H9 (cell line): ENCODE data around the gene WNT9A. TPM values are rescaled to one million over a fixed set of nuclear protein-coding genes. Genes with fewer than 3 reads are reported as not detected.
"Not testable (repeated sequence)": the region's sequence is repeated elsewhere in the genome, so short reads cannot be mapped to it uniquely, and the experiment has no call there.

Experiments used
- DNase-seq: peaks from one replicate; pipeline ENCODE4 v3.0.0-alpha.2; 2017
- H2AFZ ChIP-seq: one replicate; pipeline ENCODE4 v1.6.1; 2013; ENCODE audit warnings: mild to moderate bottlenecking, low read length, control low read depth, moderate library complexity
- H2AK5ac ChIP-seq: 2 replicates; pipeline ENCODE4 v1.6.1; 2013; ENCODE audit warnings: low read length, control low read depth, mixed read lengths; ENCODE audit not compliant: insufficient read length
- H2BK120ac ChIP-seq: one replicate; pipeline ENCODE4 v1.6.1; 2013; ENCODE audit warnings: low read depth, mild to moderate bottlenecking, low read length, control low read depth, inconsistent platforms; ENCODE audit not compliant: poor library complexity, severe bottlenecking
- H2BK12ac ChIP-seq: 2 replicates; pipeline ENCODE4 v1.6.1; 2013; ENCODE audit warnings: low read length, control low read depth, mixed read lengths, low read depth; ENCODE audit not compliant: insufficient read length
- H2BK15ac ChIP-seq: 2 replicates; pipeline ENCODE4 v1.6.1; 2013; ENCODE audit warnings: low read depth, low read length, control low read depth
- H2BK20ac ChIP-seq: one replicate; pipeline ENCODE4 v1.6.1; 2013; ENCODE audit warnings: low read depth, mild to moderate bottlenecking, low read length, control low read depth, inconsistent platforms; ENCODE audit not compliant: poor library complexity, severe bottlenecking
- H2BK5ac ChIP-seq: 2 replicates; pipeline ENCODE4 v1.6.1; 2013; ENCODE audit warnings: low read length, control low read depth, mixed read lengths; ENCODE audit not compliant: insufficient read length
- H3K14ac ChIP-seq: 2 replicates; pipeline ENCODE4 v1.6.1; 2013; ENCODE audit warnings: low read length, control low read depth; ENCODE audit not compliant: insufficient read depth
- H3K18ac ChIP-seq: 2 replicates; pipeline ENCODE4 v1.6.1; 2013; ENCODE audit warnings: low read depth, mild to moderate bottlenecking, mixed read lengths, low read length, control low read depth; ENCODE audit not compliant: insufficient read length
- H3K23ac ChIP-seq: 2 replicates; pipeline ENCODE4 v1.6.1; 2013; ENCODE audit warnings: low read length, control low read depth, mixed read lengths, low read depth; ENCODE audit not compliant: insufficient read length
- H3K23me2 ChIP-seq: 2 replicates; pipeline ENCODE4 v1.6.1; 2013; ENCODE audit warnings: low read depth, mild to moderate bottlenecking, mixed read lengths, low read length, control low read depth; ENCODE audit not compliant: insufficient read length, poor library complexity, severe bottlenecking
- H3K27ac ChIP-seq: 2 replicates; pipeline ENCODE4 v1.5.1; 2013; ENCODE audit warnings: low read length, control low read depth, mixed read lengths, low read depth; ENCODE audit not compliant: insufficient read length
- H3K27me3 ChIP-seq: 2 replicates; pipeline ENCODE4 v1.6.1; 2013; ENCODE audit warnings: low read length, control low read depth, inconsistent platforms; ENCODE audit not compliant: insufficient read depth
- H3K4ac ChIP-seq: 2 replicates; pipeline ENCODE4 v1.6.1; 2013; ENCODE audit warnings: low read depth, mild to moderate bottlenecking, control low read depth, inconsistent platforms, low read length, moderate library complexity
- H3K4me1 ChIP-seq: 2 replicates; pipeline ENCODE4 v1.6.1; 2013; ENCODE audit warnings: low read length, control low read depth, inconsistent platforms; ENCODE audit not compliant: insufficient read depth
- H3K4me2 ChIP-seq: 2 replicates; pipeline ENCODE4 v1.6.1; 2013; ENCODE audit warnings: low read length, control low read depth, mixed read lengths; ENCODE audit not compliant: insufficient read length, insufficient read depth
- H3K56ac ChIP-seq: 2 replicates; pipeline ENCODE4 v1.6.1; 2013; ENCODE audit warnings: low read depth, mild to moderate bottlenecking, mixed read lengths, low read length, control low read depth; ENCODE audit not compliant: insufficient read length
- H3K79me1 ChIP-seq: 2 replicates; pipeline ENCODE4 v1.6.1; 2013; ENCODE audit warnings: low read depth, mild to moderate bottlenecking, moderate library complexity, low read length, control low read depth, inconsistent platforms; ENCODE audit not compliant: insufficient read depth, poor library complexity, severe bottlenecking
- H3K79me2 ChIP-seq: 2 replicates; pipeline ENCODE4 v1.6.1; 2013; ENCODE audit warnings: low read length, control low read depth, inconsistent platforms; ENCODE audit not compliant: insufficient read depth
- H3K9ac ChIP-seq: 2 replicates; pipeline ENCODE4 v1.6.1; 2013; ENCODE audit warnings: low read length, control low read depth, mixed read lengths; ENCODE audit not compliant: insufficient read length; ENCODE audit errors: extremely low read depth
- H3K9me3 ChIP-seq: one replicate; pipeline ENCODE4 v1.6.1; 2013; ENCODE audit warnings: low read depth, low read length, inconsistent platforms; ENCODE audit not compliant: control insufficient read depth
- H3T11ph ChIP-seq: one replicate; pipeline ENCODE4 v1.6.1; 2013; ENCODE audit warnings: mild to moderate bottlenecking, low read length, control low read depth, inconsistent platforms
- H4K20me1 ChIP-seq: one replicate; pipeline ENCODE4 v1.6.1; 2013; ENCODE audit not compliant: control insufficient read depth, insufficient read length, insufficient read depth
- H4K5ac ChIP-seq: 2 replicates; pipeline ENCODE4 v1.6.1; 2013; ENCODE audit warnings: low read depth, mild to moderate bottlenecking, mixed read lengths, low read length, control low read depth; ENCODE audit not compliant: insufficient read length
- H4K8ac ChIP-seq: replicated peaks from 2 replicates; pipeline ENCODE4 v1.6.1; 2013; ENCODE audit warnings: low read length, control low read depth, mixed read lengths, low read depth; ENCODE audit not compliant: insufficient read length
- H4K91ac ChIP-seq: 2 replicates; pipeline ENCODE4 v1.6.1; 2013; ENCODE audit warnings: low read depth, mild to moderate bottlenecking, moderate library complexity, mixed read lengths, low read length, control low read depth; ENCODE audit not compliant: insufficient read length
- H3K27ac Mint-ChIP-seq, 3 experiments: 2 replicates in 2 of 3; 3 replicates in 1 of 3; pipeline ENCODE4 v1.8.0; 2020 to 2021; ENCODE audit warnings: mixed read lengths in 3 of 3, mild to moderate bottlenecking in 1 of 3, moderate library complexity in 1 of 3
- H3K27me3 Mint-ChIP-seq: 2 replicates; pipeline ENCODE4 v1.8.0; 2021; ENCODE audit warnings: low read depth, mild to moderate bottlenecking, moderate library complexity, mixed read lengths
- H3K36me3 Mint-ChIP-seq, 3 experiments: 2 replicates in 2 of 3; 3 replicates in 1 of 3; pipeline ENCODE4 v1.8.0; 2020 to 2021; ENCODE audit warnings: low read depth in 3 of 3, mixed read lengths in 3 of 3; ENCODE audit not compliant: insufficient read depth in 1 of 3
- H3K4me1 Mint-ChIP-seq, 2 experiments: 2 replicates each; pipeline ENCODE4 v1.8.0; 2020; ENCODE audit warnings: mixed read lengths in 2 of 2
- H3K4me3 Mint-ChIP-seq, 2 experiments: 2 replicates in 1 of 2; 3 replicates in 1 of 2; pipeline ENCODE4 v1.8.0; 2020 to 2021; ENCODE audit warnings: mild to moderate bottlenecking in 2 of 2, mixed read lengths in 2 of 2, moderate library complexity in 1 of 2
- H3K9me3 Mint-ChIP-seq, 2 experiments: 2 replicates in 1 of 2; 3 replicates in 1 of 2; pipeline ENCODE4 v1.8.0; 2020; ENCODE audit warnings: mild to moderate bottlenecking in 2 of 2, mixed read lengths in 2 of 2, moderate library complexity in 1 of 2
- WGBS: extraction: QIAGEN DNeasy Blood & Tissue Kit; methylation state at CpG from one replicate; pipeline ENCODE4 v1.1.7; 2013; ENCODE audit warnings: missing lambda C conversion rate, low lambda C conversion rate, mixed read lengths; ENCODE audit not compliant: insufficient read length; ENCODE audit errors: extremely low coverage; 5-methylcytosine and 5-hydroxymethylcytosine counted together
- total RNA-seq: library from RNA; stranded (reverse); gene quantifications from 2 replicates; pipeline ENCODE4 v1.2.1, GENCODE V29; 2021
- TF ChIP-seq, protein P1 (sequence below): fragments of 200-600 bp; sonication (generic); conservative IDR thresholded peaks from 3 replicates; pipeline ENCODE4 v1.8.0; 2021; ENCODE audit warnings: antibody characterized with exemption, mild to moderate bottlenecking

Gene WNT9A
- total RNA-seq, 1 experiment from 2014 or later, result 0.77 TPM

DNA sequence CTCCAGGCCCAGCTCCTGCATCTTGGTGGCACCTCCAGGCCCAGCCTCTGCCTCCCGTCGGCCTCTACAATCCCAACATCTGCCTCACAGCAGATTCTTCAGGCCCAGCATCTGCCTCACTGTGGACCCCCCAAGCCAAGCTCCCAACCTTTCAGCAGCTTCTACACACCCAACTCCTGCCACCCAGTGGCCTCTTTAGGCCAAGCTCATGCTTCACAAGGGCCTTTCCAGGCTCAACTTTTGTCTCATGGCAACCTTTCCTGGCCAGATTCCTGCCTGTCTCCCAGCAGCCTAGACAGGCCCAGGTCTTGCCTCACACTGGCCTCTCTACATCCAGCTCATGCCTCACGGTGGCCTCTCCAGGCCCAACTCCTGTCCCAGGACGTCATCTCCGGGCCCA is 20.1 kb upstream of the WNT9A start:
- H3K4me3 Mint-ChIP-seq, H3K4me2 ChIP-seq, H2BK120ac ChIP-seq, H3K27me3 Mint-ChIP-seq, H3K23ac ChIP-seq, H3K9me3 ChIP-seq, H2BK20ac ChIP-seq, H3K27ac ChIP-seq, H3K4me1 Mint-ChIP-seq, H3K9ac ChIP-seq, H4K5ac ChIP-seq, H2AFZ ChIP-seq, H3K14ac ChIP-seq, H2AK5ac ChIP-seq, H4K20me1 ChIP-seq, H2BK12ac ChIP-seq, H4K91ac ChIP-seq, H3K18ac ChIP-seq, H3K27me3 ChIP-seq, H3K4ac ChIP-seq, H3K79me2 ChIP-seq, H3K23me2 ChIP-seq, H3K79me1 ChIP-seq, H3K27ac Mint-ChIP-seq, DNase-seq, H3T11ph ChIP-seq, H3K36me3 Mint-ChIP-seq, H2BK15ac ChIP-seq, H3K56ac ChIP-seq, H4K8ac ChIP-seq, H2BK5ac ChIP-seq, H3K4me1 ChIP-seq, H3K9me3 Mint-ChIP-seq: not testable (repeated sequence)
- TF ChIP-seq, protein P1, sequence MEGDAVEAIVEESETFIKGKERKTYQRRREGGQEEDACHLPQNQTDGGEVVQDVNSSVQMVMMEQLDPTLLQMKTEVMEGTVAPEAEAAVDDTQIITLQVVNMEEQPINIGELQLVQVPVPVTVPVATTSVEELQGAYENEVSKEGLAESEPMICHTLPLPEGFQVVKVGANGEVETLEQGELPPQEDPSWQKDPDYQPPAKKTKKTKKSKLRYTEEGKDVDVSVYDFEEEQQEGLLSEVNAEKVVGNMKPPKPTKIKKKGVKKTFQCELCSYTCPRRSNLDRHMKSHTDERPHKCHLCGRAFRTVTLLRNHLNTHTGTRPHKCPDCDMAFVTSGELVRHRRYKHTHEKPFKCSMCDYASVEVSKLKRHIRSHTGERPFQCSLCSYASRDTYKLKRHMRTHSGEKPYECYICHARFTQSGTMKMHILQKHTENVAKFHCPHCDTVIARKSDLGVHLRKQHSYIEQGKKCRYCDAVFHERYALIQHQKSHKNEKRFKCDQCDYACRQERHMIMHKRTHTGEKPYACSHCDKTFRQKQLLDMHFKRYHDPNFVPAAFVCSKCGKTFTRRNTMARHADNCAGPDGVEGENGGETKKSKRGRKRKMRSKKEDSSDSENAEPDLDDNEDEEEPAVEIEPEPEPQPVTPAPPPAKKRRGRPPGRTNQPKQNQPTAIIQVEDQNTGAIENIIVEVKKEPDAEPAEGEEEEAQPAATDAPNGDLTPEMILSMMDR, result peak; percentile 43; the same call in 2 of the 3 replicates
- WGBS, result no CpG with 5 or more reads among the region's 5 CpGs
